ENCODE results near the gene ITGB3BP.

DNA sequence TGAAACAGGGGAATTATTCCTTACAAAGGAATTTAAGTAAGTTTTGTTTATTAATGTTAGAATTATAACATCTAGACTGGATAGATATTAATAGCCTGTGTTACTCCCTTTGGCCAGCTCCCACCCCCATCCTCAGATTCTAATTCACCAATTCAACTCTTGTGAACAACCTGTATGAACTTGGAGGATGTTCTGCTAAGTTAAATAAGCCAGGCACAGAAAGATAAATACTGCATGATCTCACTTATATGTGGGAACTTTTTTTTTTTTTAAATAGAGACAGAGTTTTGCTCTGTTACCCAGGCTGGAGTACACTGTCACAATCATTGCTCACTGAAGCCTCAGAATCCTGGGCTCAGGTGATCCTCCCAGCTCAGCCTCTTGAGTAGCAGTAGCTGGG, 32.5 kb upstream of the ITGB3BP start:
- TF ChIP-seq, protein P1, sequence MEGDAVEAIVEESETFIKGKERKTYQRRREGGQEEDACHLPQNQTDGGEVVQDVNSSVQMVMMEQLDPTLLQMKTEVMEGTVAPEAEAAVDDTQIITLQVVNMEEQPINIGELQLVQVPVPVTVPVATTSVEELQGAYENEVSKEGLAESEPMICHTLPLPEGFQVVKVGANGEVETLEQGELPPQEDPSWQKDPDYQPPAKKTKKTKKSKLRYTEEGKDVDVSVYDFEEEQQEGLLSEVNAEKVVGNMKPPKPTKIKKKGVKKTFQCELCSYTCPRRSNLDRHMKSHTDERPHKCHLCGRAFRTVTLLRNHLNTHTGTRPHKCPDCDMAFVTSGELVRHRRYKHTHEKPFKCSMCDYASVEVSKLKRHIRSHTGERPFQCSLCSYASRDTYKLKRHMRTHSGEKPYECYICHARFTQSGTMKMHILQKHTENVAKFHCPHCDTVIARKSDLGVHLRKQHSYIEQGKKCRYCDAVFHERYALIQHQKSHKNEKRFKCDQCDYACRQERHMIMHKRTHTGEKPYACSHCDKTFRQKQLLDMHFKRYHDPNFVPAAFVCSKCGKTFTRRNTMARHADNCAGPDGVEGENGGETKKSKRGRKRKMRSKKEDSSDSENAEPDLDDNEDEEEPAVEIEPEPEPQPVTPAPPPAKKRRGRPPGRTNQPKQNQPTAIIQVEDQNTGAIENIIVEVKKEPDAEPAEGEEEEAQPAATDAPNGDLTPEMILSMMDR (conservative IDR thresholded peaks at IDR 0.05; ENCODE audit: low read length): no peak
- TF ChIP-seq EZH2phosphoT487 (IDR thresholded peaks at IDR 0.05; ENCODE audit: borderline replicate concordance): no peak
